HCT116 (cell line): ENCODE measurements around the gene SLC5A4. TPM values are rescaled to one million over a fixed set of nuclear protein-coding genes. Genes with fewer than 3 reads are reported as not detected.

Experiments used
- ATAC-seq: fragments of 200-7000 bp; cut with Tn5 transposase; 2 replicates; pipeline ENCODE4 v1.9.1; 2020; ENCODE audit warnings: mild to moderate bottlenecking, moderate library complexity
- BruUV-seq: library from RNA; stranded (reverse); fragments of 400-500 nt; replicated peaks from 2 replicates; lab custom pipeline; 2021; lab: Mats Ljungman, UMichigan
- CTCF ChIA-PET: fragments of 300-600 bp; sonication (Branson Sonifier 250); formaldehyde crosslinking; loops from one replicate; lab custom pipeline; 2021; ENCODE audit warnings: antibody characterized with exemption; lab: Charles Lee
- POLR2A ChIA-PET: fragments of 300-600, 350-600 bp; sonication (Branson Sonifier 250); formaldehyde crosslinking; loops from one replicate; lab custom pipeline; 2021; ENCODE audit warnings: antibody characterized with exemption; lab: Charles Lee
- RAD21 ChIA-PET, 2 experiments: fragments of 300-600 bp; sonication (Branson Sonifier 250); formaldehyde crosslinking; loops; one replicate each; lab custom pipeline; 2023; ENCODE audit warnings: low total read pairs in 2 of 2; ENCODE audit not compliant: uncharacterized antibody in 2 of 2, unreplicated experiment in 2 of 2, low non-redundant PET in 1 of 2; lab: Charles Lee
- DNase-seq: peaks from one replicate; pipeline ENCODE4 v3.0.0-alpha.2; 2010; ENCODE audit warnings: low read depth, low spot score
- H2AFZ ChIP-seq: fragments of 200-600 bp; shearing (Covaris generic), sonication (generic); 2 replicates; pipeline ENCODE4 v1.6.1; 2017; ENCODE audit warnings: low read depth, mixed run types, mixed read lengths, antibody characterized with exemption, low read length; ENCODE audit not compliant: poor library complexity, severe bottlenecking
- H3K27ac ChIP-seq: 2 replicates; pipeline ENCODE4 v1.5.1; 2012; ENCODE audit warnings: low read depth, low read length
- H3K27me3 ChIP-seq: fragments of 200-600 bp; sonication (generic); 2 replicates; pipeline ENCODE4 v1.6.1; 2016; ENCODE audit warnings: mixed run types, low read length, mixed read lengths; ENCODE audit not compliant: insufficient read depth
- H3K36me3 ChIP-seq, 2 experiments: fragments of 200-500 bp in 1 of 2; fragments of 200-600 bp in 1 of 2; sonication (Bioruptor generic) in 1 of 2; sonication (generic) in 1 of 2; 2 replicates each; pipeline versions ENCODE4 v1.5.1 to v1.6.1; 2014 to 2016; ENCODE audit warnings: low read length in 2 of 2, inconsistent platforms in 1 of 2, mixed read lengths in 1 of 2, mixed run types in 1 of 2; ENCODE audit not compliant: insufficient read depth in 2 of 2, control insufficient read depth in 1 of 2
- H3K4me1 ChIP-seq, 2 experiments: fragments of 200-600 bp in 1 of 2; sonication (generic) in 1 of 2; 2 replicates each; pipeline versions ENCODE4 v1.5.1 to v1.6.1; 2012 to 2017; ENCODE audit warnings: low read length in 2 of 2, inconsistent platforms in 1 of 2, mild to moderate bottlenecking in 1 of 2, mixed read lengths in 1 of 2, mixed run types in 1 of 2, moderate library complexity in 1 of 2; ENCODE audit not compliant: insufficient read depth in 2 of 2, control insufficient read depth in 1 of 2
- H3K4me2 ChIP-seq: fragments of 200-600 bp; sonication (generic); 2 replicates; pipeline ENCODE4 v1.6.1; 2017; ENCODE audit warnings: mixed run types, low read length, mixed read lengths
- H3K4me3 ChIP-seq, 2 experiments: fragments of 200-600 bp in 1 of 2; sonication (generic) in 1 of 2; replicated peaks in 1 of 2; 2 replicates each; pipeline ENCODE4 v1.5.1; 2011 to 2016; ENCODE audit warnings: low read length in 2 of 2, control low read depth in 1 of 2, low read depth in 1 of 2, mild to moderate bottlenecking in 1 of 2, mixed read lengths in 1 of 2, mixed run types in 1 of 2
- H3K79me2 ChIP-seq: fragments of 200-600 bp; sonication (generic); 2 replicates; pipeline ENCODE4 v1.6.1; 2017; ENCODE audit warnings: mild to moderate bottlenecking, mixed run types, low read length, moderate library complexity, mixed read lengths; ENCODE audit not compliant: insufficient read depth
- H3K9ac ChIP-seq: fragments of 200-600 bp; sonication (generic); 2 replicates; pipeline ENCODE4 v1.6.1; 2016; ENCODE audit warnings: low read length, mixed read lengths
- H3K9me2 ChIP-seq: fragments of 200-600 bp; sonication (generic), shearing (Covaris generic); 2 replicates; pipeline ENCODE4 v1.6.1; 2017; ENCODE audit warnings: mixed run types, mild to moderate bottlenecking, moderate library complexity; ENCODE audit not compliant: insufficient read depth
- H3K9me3 ChIP-seq, 2 experiments: fragments of 200-500 bp in 1 of 2; fragments of 200-600 bp in 1 of 2; sonication (Bioruptor generic) in 1 of 2; sonication (generic) in 1 of 2; 2 replicates each; pipeline ENCODE4 v1.6.1; 2014 to 2017; ENCODE audit warnings: low read length in 2 of 2, mixed read lengths in 2 of 2, inconsistent platforms in 1 of 2, low read depth in 1 of 2, mild to moderate bottlenecking in 1 of 2, mixed run types in 1 of 2, moderate library complexity in 1 of 2; ENCODE audit not compliant: control insufficient read depth in 1 of 2, insufficient read depth in 1 of 2
- H4K20me1 ChIP-seq: fragments of 200-600 bp; sonication (generic), shearing (Covaris generic); 2 replicates; pipeline ENCODE4 v1.6.1; 2017; ENCODE audit warnings: mixed run types, mild to moderate bottlenecking, moderate library complexity; ENCODE audit not compliant: insufficient read depth
- EZH2 ChIP-seq: fragments of 200-600 bp; sonication (generic); IDR thresholded peaks from 2 replicates; pipeline ENCODE4 v1.6.1; 2017; ENCODE audit warnings: antibody characterized with exemption, mixed run types
- FOSL1 ChIP-seq: IDR thresholded peaks from 2 replicates; pipeline ENCODE4 v1.6.1; 2012; ENCODE audit warnings: low read depth
- JUND ChIP-seq: IDR thresholded peaks from 2 replicates; pipeline ENCODE4 v1.6.1; 2012
- POLR2A ChIP-seq: IDR thresholded peaks from 2 replicates; pipeline ENCODE4 v1.7.0; 2011; ENCODE audit warnings: borderline replicate concordance; ENCODE audit not compliant: insufficient read depth, insufficient read length; ENCODE audit errors: extremely low read depth
- POLR2AphosphoS5 ChIP-seq: IDR thresholded peaks from 2 replicates; pipeline ENCODE4 v1.6.1; 2011; ENCODE audit warnings: mild to moderate bottlenecking, low read depth, low read length, moderate library complexity
- RAD21 ChIP-seq: IDR thresholded peaks from 2 replicates; pipeline ENCODE4 v1.6.1; 2012; ENCODE audit warnings: low read depth, mild to moderate bottlenecking
- SIN3A ChIP-seq: IDR thresholded peaks from 2 replicates; pipeline ENCODE4 v1.6.1; 2012; ENCODE audit warnings: low read depth
- SRF ChIP-seq: IDR thresholded peaks from 2 replicates; pipeline ENCODE4 v1.6.1; 2012; ENCODE audit warnings: low read depth
- ZNF274 ChIP-seq: fragments of 200-500 bp; sonication (Bioruptor generic); IDR thresholded peaks from 2 replicates; pipeline ENCODE4 v1.6.1; 2014; ENCODE audit warnings: mild to moderate bottlenecking, low read depth, low read length, inconsistent platforms
- intact Hi-C: fragments of 100-400 bp; cut with micrococcal nuclease; formaldehyde crosslinking; loops from 2 replicates; pipeline ENCODE4 v1.10.0; 2022
- total RNA-seq: library from RNA; stranded (reverse); gene quantifications from one replicate; pipeline ENCODE4 v1.2.1, GENCODE V29; 2021; ENCODE audit not compliant: unreplicated experiment
- TF ChIP-seq, protein P1 (sequence below), 3 experiments: fragments of 200-600 bp in 1 of 3; sonication (generic) in 1 of 3; IDR thresholded peaks in 2 of 3; conservative IDR thresholded peaks in 1 of 3; 2 replicates each; pipeline ENCODE4 v1.5.1; 2012 to 2017; ENCODE audit warnings: low read depth in 2 of 3, low read length in 2 of 3, antibody characterized with exemption in 1 of 3, borderline replicate concordance in 1 of 3, control low read depth in 1 of 3, mild to moderate bottlenecking in 1 of 3, mixed read lengths in 1 of 3, mixed run types in 1 of 3, moderate library complexity in 1 of 3; ENCODE audit not compliant: insufficient read depth in 1 of 3
- TF ChIP-seq, protein P2 (sequence below): IDR thresholded peaks from 2 replicates; pipeline ENCODE4 v1.6.1; 2012

Gene SLC5A4
- total RNA-seq, 1 experiment from 2014 or later: 0.22 TPM

DNA sequence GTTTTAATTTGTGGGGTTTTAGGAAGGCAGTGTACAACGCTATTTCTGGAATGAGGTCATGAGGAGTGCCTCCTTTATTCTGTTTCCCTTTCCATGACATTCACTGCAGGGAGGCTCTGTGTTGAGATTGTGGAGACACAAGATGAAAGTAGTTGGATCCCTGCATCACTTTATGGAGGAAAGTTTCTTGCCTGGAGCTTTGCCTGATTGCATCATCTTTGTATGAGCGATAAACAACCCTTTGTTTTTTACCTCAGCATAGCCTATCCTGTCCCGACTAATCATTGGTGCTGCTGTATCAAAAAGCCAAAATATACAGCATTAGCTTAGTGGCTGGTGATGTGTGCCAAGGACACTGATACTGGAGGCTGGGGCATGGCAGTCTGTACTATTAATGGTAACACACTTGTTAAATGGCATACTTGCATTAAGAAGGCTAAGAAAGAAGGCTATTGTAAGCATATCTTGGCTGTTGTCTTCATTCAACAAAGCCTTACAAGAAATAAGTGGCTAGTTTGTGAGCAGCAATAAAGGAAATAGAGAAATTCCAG is 31.2 kb upstream of the SLC5A4 start:
- H3K4me2 ChIP-seq: no peak overlapping the region
- H3K79me2 ChIP-seq: no peaks in the 10 kb centered on the region
- no peak for TF ChIP-seq EZH2
- TF ChIP-seq POLR2AphosphoS5: no peak
- TF ChIP-seq, protein P1, sequence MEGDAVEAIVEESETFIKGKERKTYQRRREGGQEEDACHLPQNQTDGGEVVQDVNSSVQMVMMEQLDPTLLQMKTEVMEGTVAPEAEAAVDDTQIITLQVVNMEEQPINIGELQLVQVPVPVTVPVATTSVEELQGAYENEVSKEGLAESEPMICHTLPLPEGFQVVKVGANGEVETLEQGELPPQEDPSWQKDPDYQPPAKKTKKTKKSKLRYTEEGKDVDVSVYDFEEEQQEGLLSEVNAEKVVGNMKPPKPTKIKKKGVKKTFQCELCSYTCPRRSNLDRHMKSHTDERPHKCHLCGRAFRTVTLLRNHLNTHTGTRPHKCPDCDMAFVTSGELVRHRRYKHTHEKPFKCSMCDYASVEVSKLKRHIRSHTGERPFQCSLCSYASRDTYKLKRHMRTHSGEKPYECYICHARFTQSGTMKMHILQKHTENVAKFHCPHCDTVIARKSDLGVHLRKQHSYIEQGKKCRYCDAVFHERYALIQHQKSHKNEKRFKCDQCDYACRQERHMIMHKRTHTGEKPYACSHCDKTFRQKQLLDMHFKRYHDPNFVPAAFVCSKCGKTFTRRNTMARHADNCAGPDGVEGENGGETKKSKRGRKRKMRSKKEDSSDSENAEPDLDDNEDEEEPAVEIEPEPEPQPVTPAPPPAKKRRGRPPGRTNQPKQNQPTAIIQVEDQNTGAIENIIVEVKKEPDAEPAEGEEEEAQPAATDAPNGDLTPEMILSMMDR (IDR thresholded peaks at IDR 0.05 in 2 of 3, conservative IDR thresholded peaks at IDR 0.05 in 1 of 3; ENCODE audit: borderline replicate concordance in 1 of 3, insufficient read depth in 1 of 3, low read depth in 2 of 3, low read length in 2 of 3): no peak
- no peak for TF ChIP-seq ZNF274
- TF ChIP-seq SRF: no peak
- no peak for TF ChIP-seq JUND
- POLR2A ChIA-PET: no interaction called here
- no peaks in the 10 kb centered on the region for H4K20me1 ChIP-seq
- BruUV-seq: no TSS peak
- no peaks in the 10 kb centered on the region for H3K36me3 ChIP-seq
- H3K27me3 ChIP-seq: no peaks in the 10 kb centered on the region
- RAD21 ChIA-PET: no interaction called here
- no peak overlapping the region for H2AFZ ChIP-seq
- H3K9me2 ChIP-seq: no peaks in the 10 kb centered on the region
- ATAC-seq (no peak), DNase-seq (no peak)
- H3K27ac ChIP-seq: no peak overlapping the region
- intact Hi-C loops: no loop called here
- no peaks in the 10 kb centered on the region for H3K4me1 ChIP-seq
- H3K4me3 ChIP-seq: no peak overlapping the region
- H3K9me3 ChIP-seq: no peaks in the 10 kb centered on the region
- CTCF ChIA-PET: no interaction called here
- no peak overlapping the region for H3K9ac ChIP-seq

DNA sequence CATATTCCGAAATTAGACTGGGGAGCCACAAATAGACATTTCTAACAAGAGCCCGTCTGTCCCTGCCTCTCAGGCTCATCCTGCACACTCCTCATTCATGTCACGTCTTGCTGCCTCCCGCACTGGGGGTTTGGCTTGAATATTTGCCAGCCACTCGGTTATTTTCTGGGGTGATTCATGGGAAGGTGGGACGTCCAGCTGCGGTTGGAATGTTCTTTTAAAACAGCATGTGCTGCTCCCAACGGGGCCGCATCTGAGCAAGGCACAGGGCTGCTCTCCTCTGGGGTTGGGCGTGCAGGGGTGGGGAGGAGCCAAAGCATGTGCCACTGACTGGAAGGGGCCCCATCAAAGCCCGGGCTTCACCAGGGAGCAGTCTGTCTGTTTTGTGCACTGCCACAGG is 25.9 kb upstream of the SLC5A4 start:
- BruUV-seq: no TSS peak

More for the DNA sequence above, 25.9 kb upstream of the SLC5A4 start:
- POLR2A ChIA-PET: no interaction called here
- no peaks in the 10 kb centered on the region for H3K36me3 ChIP-seq
- intact Hi-C loops: no loop called here
- peak; percentile 72 for ATAC-seq
- no peak overlapping the region for H2AFZ ChIP-seq
- no peaks in the 10 kb centered on the region for H3K27me3 ChIP-seq
- no peaks in the 10 kb centered on the region; a peak in 2 of 4 replicates for H3K4me1 ChIP-seq
- H3K9me3 ChIP-seq: no peaks in the 10 kb centered on the region
- H3K27ac ChIP-seq: no peak overlapping the region
- H3K4me2 ChIP-seq: peak overlapping the region; percentile 12
- H3K79me2 ChIP-seq: no peaks in the 10 kb centered on the region
- no peak overlapping the region for H3K4me3 ChIP-seq
- RAD21 ChIA-PET: no interaction called here
- H4K20me1 ChIP-seq: no peaks in the 10 kb centered on the region
- H3K9ac ChIP-seq: no peak overlapping the region
- no peak for DNase-seq
- CTCF ChIA-PET: no interaction called here
- H3K9me2 ChIP-seq: no peaks in the 10 kb centered on the region
- no peak for TF ChIP-seq JUND
- TF ChIP-seq RAD21: no peak
- no peak for TF ChIP-seq FOSL1
- no peak for TF ChIP-seq POLR2A
- TF ChIP-seq, protein P2, sequence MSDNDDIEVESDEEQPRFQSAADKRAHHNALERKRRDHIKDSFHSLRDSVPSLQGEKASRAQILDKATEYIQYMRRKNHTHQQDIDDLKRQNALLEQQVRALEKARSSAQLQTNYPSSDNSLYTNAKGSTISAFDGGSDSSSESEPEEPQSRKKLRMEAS: no peak
- TF ChIP-seq, protein P1 (IDR thresholded peaks at IDR 0.05 in 2 of 3, conservative IDR thresholded peaks at IDR 0.05 in 1 of 3; ENCODE audit: borderline replicate concordance in 1 of 3, insufficient read depth in 1 of 3, low read depth in 2 of 3, low read length in 2 of 3): no peak
- no peak for TF ChIP-seq SIN3A
